NCI-H446 (cell line): Measurements from ENCODE around the gene PARP1.
"Not testable (repeated sequence)": the region's sequence is repeated elsewhere in the genome, so short reads cannot be mapped to it uniquely, and the experiment has no call there.

Experiments used
- DNase-seq, 2 experiments: peaks; one replicate each; lab custom pipeline; 2025; lab: John Stamatoyannopoulos, UW

Gene PARP1

GRCh38 chr1:226407497-226408284 is at the start of gene PARP1:
TSS of gene PARP1 (minus strand) at chr1:226408093. CDS start at chr1:226407929, 164 bp downstream.
- DNase-seq, result peak; percentile 62 to 91

- DNase-seq, result no peak
These were observed 49.4 kb upstream of the PARP1 start for GRCh38 chr1:226457307-226457712.

- no peak for DNase-seq
These were observed 48.0 kb upstream of the PARP1 start for GRCh38 chr1:226455843-226456242.

- no peak for DNase-seq
These were observed 46.5 kb upstream of the PARP1 start for GRCh38 chr1:226454349-226454748.

DNA sequence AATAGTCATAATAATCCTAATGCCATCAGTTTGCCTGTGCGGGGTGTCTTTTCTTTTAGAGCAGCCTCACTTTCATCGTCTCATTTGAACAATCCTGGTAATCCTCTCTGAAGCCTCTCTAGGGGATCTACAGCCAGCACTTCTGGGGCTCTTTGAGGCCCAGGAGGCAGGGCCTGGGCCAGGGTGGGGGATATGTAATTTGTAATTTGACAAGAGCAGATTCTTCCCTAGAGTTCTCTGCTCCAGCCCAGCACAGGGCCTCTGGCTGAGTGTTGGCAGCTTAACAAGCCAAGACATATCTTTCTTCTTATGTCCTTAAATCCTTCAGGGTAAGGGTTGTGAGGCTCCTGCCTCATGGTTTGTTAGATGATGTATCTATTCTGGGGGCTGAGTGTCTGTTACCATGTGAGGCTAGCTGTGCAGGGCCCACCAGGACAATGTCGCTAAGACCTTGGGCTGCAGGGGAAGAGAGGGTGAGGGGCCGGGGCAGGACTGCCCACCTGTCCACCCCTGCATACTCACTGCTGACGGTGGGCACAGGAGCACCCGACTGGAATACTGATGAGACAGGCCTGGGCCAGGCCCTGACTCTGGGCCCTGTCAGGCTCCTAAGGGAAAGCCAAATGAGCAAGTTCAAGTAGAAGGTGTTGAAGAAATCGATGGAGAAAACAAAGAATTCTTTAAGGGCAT is 45.3 kb upstream of the PARP1 start:
- no peak for DNase-seq

GRCh38 chr1:226450688-226451087 is 42.8 kb upstream of the PARP1 start:
- no peak for DNase-seq

GRCh38 chr1:226449823-226450222 is 41.9 kb upstream of the PARP1 start:
- no peak for DNase-seq

GRCh38 chr1:226447932-226448665 is 40.2 kb upstream of the PARP1 start:
- DNase-seq, result no peak

GRCh38 chr1:226446094-226446493 is 38.2 kb upstream of the PARP1 start:
- DNase-seq, result no peak

- DNase-seq, result no peak
These were observed 37.0 kb upstream of the PARP1 start for GRCh38 chr1:226444901-226445300.

GRCh38 chr1:226443439-226443838 is 35.5 kb upstream of the PARP1 start:
- no peak for DNase-seq

GRCh38 chr1:226443033-226443432 is 35.1 kb upstream of the PARP1 start:
- DNase-seq, result no peak

- no peak for DNase-seq
These were observed 33.7 kb upstream of the PARP1 start for GRCh38 chr1:226441629-226442028.

GRCh38 chr1:226440512-226440911 is 32.6 kb upstream of the PARP1 start:
- DNase-seq, result no peak

DNA sequence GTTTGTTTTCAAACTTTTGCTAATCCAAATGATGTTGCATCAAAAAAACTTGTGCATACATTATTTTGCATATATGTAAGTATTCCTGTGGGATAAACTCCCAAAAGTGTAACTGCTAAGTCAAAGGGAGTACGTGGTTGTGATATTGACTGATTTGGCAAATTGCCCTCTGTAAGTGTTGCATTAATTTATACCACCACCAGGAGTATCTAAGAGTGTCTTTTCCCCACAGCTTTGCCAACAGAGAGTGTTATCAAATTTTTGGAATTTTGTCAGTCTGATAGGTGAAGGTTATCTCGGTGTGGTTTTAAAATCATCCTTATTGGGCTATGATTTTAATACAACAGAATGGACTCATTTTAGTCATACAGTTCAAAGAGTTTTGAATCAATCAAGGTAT is 30.1 kb upstream of the PARP1 start:
- DNase-seq, result peak; percentile 7 to 45

GRCh38 chr1:226436855-226437491 is 29.1 kb upstream of the PARP1 start:
- DNase-seq, result peak in 1 of 2 experiments; percentile 48

DNA sequence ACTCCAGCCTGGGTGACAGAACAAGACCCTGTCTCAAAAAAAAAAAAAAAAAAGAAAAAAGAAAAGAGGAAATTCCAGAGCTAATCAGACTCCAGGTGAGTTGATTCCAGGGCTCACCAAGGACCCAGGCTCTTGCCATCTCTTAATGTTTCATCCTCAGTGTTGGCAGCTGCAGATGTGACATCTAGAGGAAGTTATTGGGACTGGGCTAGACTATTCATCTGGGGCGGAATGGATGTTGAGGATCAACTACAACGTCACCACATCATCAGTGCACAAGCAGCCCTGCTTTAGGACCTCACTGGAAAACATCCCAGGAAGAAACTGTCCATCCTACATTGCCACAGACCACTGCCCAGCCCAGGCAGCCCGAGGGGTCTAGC is 28.6 kb upstream of the PARP1 start:
- DNase-seq, result no peak

DNA sequence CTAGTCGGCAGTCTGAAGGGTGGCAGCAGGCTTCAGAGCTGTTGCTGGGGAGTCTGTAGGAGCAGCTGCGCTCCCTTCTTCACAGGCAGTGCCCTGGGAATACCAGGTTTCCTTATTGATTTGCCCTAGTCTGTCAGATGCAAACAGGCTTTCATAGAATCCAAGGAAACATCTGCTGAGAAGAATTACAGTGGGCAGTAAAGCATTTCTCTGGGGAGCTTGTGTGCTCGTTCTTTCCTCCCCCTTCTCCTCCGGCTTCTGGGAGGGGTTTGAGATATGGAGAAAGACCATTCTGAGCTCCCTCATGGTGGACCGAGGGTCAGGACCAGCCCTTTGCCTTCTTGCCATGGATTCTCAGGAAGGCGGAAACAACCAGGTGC is 25.4 kb upstream of the PARP1 start:
- DNase-seq, result no peak

DNA sequence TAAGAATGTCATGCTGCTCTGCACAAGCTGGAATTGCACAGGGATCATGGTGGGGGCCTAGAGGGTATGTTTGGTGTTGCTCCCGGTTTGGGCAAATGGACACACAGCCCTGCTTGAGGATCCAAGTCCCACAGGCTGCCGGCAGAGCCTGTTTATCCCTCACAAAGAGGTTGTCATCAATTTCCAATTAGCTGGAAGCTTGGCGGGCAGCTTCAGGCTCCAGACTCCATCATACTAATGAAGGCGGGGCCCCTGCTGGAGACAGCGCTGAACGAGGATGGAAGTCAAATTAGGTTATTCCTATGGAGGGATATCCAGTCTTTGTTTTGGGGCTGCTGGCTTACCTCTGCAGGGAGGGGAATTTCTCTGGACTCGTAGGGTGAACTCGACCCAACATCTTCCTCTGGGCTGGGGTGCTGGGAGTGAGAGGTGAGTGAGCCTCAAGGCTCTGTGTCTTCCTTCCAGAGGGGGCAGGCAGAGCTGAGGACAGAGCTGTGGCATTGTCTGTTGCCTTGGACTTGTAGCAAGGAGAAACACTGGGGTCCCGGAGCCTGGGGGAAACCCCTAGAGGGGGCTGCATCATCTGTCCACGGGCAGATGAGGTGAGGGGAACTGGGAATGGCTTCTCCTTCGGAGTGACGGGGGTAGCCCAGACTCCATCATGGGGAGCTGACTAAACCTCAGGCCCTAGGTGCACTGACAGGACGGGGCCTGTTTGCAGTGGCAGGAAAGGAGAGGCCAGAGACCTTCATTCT is 24.9 kb upstream of the PARP1 start:
- DNase-seq, result no peak

GRCh38 chr1:226431898-226432297 is 24.0 kb upstream of the PARP1 start:
- not testable (repeated sequence) for DNase-seq

GRCh38 chr1:226429858-226430715 is 22.2 kb upstream of the PARP1 start:
- DNase-seq, result no peak
